GM12864 (cell line): Measurements from ENCODE around the gene YAE1.

Source experiments
- DNase-seq: peaks from one replicate; pipeline ENCODE4 v3.0.0-alpha.2; 2011; ENCODE audit warnings: low read depth
- H3K4me3 ChIP-seq: 2 replicates; pipeline ENCODE4 v1.5.1; 2011; ENCODE audit warnings: mild to moderate bottlenecking, low read depth, low read length, control low read depth
- CTCF ChIP-seq: IDR thresholded peaks from 2 replicates; pipeline ENCODE4 v1.5.1; 2011; ENCODE audit warnings: low read depth, mild to moderate bottlenecking, moderate library complexity, low read length, control low read depth, inconsistent platforms; ENCODE audit errors: missing control alignments

YAE1 gene

DNA sequence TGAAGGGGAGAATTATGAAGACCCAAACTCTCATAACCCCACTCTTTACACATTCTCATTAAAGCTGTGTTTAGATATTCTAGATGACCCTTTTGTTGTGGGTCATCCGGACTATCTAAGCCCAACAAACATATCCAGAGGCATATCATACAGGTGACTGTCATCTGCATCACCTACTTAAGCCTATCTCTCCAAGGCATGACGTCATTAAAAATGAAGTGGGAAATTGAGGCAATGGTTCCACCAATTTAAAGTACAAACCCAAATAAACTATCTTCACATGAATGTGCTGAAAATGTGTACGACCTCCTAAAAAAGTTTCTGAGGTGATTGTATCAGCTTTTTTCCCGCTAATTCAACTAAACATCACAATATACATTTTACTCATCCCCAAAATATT, 52.7 kb downstream of the YAE1 start:
- no peak overlapping the region for H3K4me3 ChIP-seq
- TF ChIP-seq CTCF, result no peak

GRCh38 chr7:39620486-39620885, 54.3 kb downstream of the YAE1 start:
- no peak for TF ChIP-seq CTCF
- DNase-seq, result no peak
- H3K4me3 ChIP-seq, result no peak overlapping the region

More for the DNA sequence above, 52.7 kb downstream of the YAE1 start:
- DNase-seq, result no peak

GRCh38 chr7:39621261-39621660, 55.1 kb downstream of the YAE1 start:
- no peak for DNase-seq
- TF ChIP-seq CTCF, result no peak
- H3K4me3 ChIP-seq, result no peak overlapping the region

DNA sequence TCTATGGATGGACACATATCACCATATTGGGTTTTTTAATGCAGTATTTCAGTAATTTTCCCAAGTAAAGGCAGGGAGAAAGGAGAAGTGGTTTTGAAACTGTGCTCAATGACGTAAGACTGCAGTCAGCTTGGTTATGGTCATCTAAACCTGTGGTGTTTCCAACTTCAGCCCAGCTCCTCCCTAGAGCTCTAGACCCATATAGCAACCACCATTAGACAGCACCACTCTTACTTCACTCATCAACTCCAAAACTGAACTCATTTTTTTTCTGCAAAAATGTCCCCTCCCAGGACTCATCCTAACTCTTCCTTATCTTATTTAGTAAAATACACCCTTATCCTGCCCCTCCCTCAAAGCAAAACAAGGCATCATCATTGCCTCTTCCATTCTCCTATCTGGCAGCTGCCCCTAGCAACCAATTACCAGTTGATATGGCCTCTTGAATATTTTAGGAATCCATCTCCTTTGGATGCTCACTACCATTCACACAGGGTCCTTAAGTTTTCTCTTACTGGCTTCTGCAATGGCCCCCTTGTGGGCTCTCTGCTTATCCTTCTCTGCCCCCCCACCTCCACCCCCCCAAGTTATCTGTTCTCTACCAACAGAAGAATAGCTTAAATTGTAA, 55.7 kb downstream of the YAE1 start:
- H3K4me3 ChIP-seq, result peak overlapping the region; percentile 81; the same call in 1 of the 2 replicates
- DNase-seq, result peak; percentile 35
- TF ChIP-seq CTCF, result no peak
